ENCODE results near the gene HTR4.

HTR4 gene

DNA sequence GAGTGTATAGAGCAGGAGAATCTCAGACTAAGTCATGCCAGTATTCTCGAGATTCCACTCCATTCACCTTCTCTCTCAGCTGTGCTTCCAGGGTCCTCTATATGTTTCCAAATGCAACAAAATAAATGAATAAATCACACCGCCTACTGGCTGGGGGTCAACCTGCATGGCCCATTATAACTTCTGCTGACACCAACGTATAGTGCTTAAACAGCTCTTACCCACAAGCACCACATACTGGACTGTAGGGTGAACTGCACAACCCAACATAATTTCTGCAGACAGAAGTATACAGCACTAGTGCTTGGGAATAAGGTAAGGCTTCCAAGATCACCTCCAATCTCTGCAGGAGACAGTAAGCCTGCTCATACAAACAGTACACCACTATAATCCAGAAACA is 33.1 kb upstream of the HTR4 start:
- H3K36me3 ChIP-seq (ENCODE audit: insufficient read depth, low read length) = no peaks in the 10 kb centered on the region

GRCh38 chr5:148686660-148687059 is 32.3 kb upstream of the HTR4 start:
- no peaks in the 10 kb centered on the region for H3K9me2 ChIP-seq (replicated peaks; ENCODE audit: low read depth, low read length)
- no peaks in the 10 kb centered on the region for H3K79me2 ChIP-seq (ENCODE audit: insufficient read depth, low read length)
- no peak for TF ChIP-seq CTCF (conservative IDR thresholded peaks at IDR 0.05; ENCODE audit: low read length)
- no peak overlapping the region for H2AFZ ChIP-seq (ENCODE audit: low read length)
- no peaks in the 10 kb centered on the region for H3K9me3 ChIP-seq (ENCODE audit: insufficient read depth, low read depth, low read length)
- H4K20me1 ChIP-seq (ENCODE audit: insufficient read depth, low read length, poor library complexity, severe bottlenecking) = no peaks in the 10 kb centered on the region
- H3K36me3 ChIP-seq (ENCODE audit: insufficient read depth, low read length) = no peaks in the 10 kb centered on the region
- no peaks in the 10 kb centered on the region for H3K27me3 ChIP-seq (ENCODE audit: insufficient read depth, low read length, poor library complexity, severe bottlenecking)
- H3K4me2 ChIP-seq (ENCODE audit: low read depth, low read length, poor library complexity, severe bottlenecking) = no peak overlapping the region
- H3K4me1 ChIP-seq (ENCODE audit: insufficient read depth, low read length, poor library complexity, severe bottlenecking) = no peaks in the 10 kb centered on the region
- H3K9ac ChIP-seq (ENCODE audit: low read depth, low read length, poor library complexity, severe bottlenecking) = no peak overlapping the region
- H3F3A ChIP-seq (ENCODE audit: low read depth) = no peaks in the 10 kb centered on the region
- no peak overlapping the region for H3K4me3 ChIP-seq (ENCODE audit: low read length, poor library complexity, severe bottlenecking)

More for the DNA sequence above, 33.1 kb upstream of the HTR4 start:
- no peaks in the 10 kb centered on the region for H3K4me1 ChIP-seq (ENCODE audit: insufficient read depth, low read length, poor library complexity, severe bottlenecking)
- H3F3A ChIP-seq (ENCODE audit: low read depth) = no peaks in the 10 kb centered on the region
- H2AFZ ChIP-seq (ENCODE audit: low read length) = no peak overlapping the region
- H3K79me2 ChIP-seq (ENCODE audit: insufficient read depth, low read length) = no peaks in the 10 kb centered on the region
- H3K4me2 ChIP-seq (ENCODE audit: low read depth, low read length, poor library complexity, severe bottlenecking) = no peak overlapping the region
- H3K9ac ChIP-seq (ENCODE audit: low read depth, low read length, poor library complexity, severe bottlenecking) = no peak overlapping the region
- no peaks in the 10 kb centered on the region for H3K27me3 ChIP-seq (ENCODE audit: insufficient read depth, low read length, poor library complexity, severe bottlenecking)
- H3K9me3 ChIP-seq (ENCODE audit: insufficient read depth, low read depth, low read length) = no peaks in the 10 kb centered on the region
- TF ChIP-seq CTCF (conservative IDR thresholded peaks at IDR 0.05; ENCODE audit: low read length) = peak; percentile 89
- TF ChIP-seq EZH2phosphoT487 (IDR thresholded peaks at IDR 0.05; ENCODE audit: borderline replicate concordance) = no peak
- no peaks in the 10 kb centered on the region for H3K9me2 ChIP-seq (replicated peaks; ENCODE audit: low read depth, low read length)
- H3K4me3 ChIP-seq (ENCODE audit: low read length, poor library complexity, severe bottlenecking) = no peak overlapping the region
- H4K20me1 ChIP-seq (ENCODE audit: insufficient read depth, low read length, poor library complexity, severe bottlenecking) = no peaks in the 10 kb centered on the region

DNA sequence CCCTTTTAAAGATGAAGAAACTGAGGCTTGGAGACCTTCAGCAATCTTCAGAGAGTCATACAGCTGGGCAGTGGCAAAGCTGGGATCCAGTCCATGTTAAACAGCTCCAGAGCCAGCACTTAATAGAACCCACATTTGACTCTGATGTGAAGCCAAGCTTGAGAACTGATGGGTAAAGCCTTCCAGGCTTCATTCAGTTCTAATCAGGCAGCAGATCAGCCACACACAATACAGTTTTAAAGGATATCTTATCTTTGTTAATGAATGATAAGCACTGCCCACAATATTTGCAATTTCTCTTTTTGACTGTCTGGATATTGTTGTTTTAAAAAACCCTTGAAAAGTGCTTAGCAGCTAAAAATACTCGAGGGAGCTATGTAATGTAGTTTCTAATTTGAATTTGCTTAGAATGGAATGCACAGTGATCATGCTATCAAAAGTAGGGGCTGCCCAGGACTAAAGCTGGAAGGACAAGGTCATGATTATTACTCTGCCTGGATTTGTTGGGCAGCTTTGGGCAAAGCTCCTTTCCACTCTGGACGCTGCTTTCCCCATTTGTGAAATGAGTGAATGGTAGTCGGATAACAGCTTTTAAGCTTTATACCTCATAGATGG is 31.3 kb upstream of the HTR4 start:
- Histone ChIP-seq H3K9ac (ENCODE audit: low read depth, low read length, poor library complexity, severe bottlenecking) (no peak overlapping the region), H3K79me2 (ENCODE audit: insufficient read depth, low read length) (no peaks in the 10 kb centered on the region), H4K20me1 (ENCODE audit: insufficient read depth, low read length, poor library complexity, severe bottlenecking) (no peaks in the 10 kb centered on the region), H3K36me3 (ENCODE audit: insufficient read depth, low read length) (no peaks in the 10 kb centered on the region), H3F3A (ENCODE audit: low read depth) (no peaks in the 10 kb centered on the region), H3K4me3 (ENCODE audit: low read length, poor library complexity, severe bottlenecking) (no peak overlapping the region), H3K9me2 (replicated peaks; ENCODE audit: low read depth, low read length) (no peaks in the 10 kb centered on the region), H2AFZ (ENCODE audit: low read length) (no peak overlapping the region), H3K9me3 (ENCODE audit: insufficient read depth, low read depth, low read length) (no peaks in the 10 kb centered on the region), H3K4me1 (ENCODE audit: insufficient read depth, low read length, poor library complexity, severe bottlenecking) (no peaks in the 10 kb centered on the region), H3K27me3 (ENCODE audit: insufficient read depth, low read length, poor library complexity, severe bottlenecking) (no peaks in the 10 kb centered on the region), H3K4me2 (ENCODE audit: low read depth, low read length, poor library complexity, severe bottlenecking) (no peak overlapping the region)
- TF ChIP-seq EZH2phosphoT487 (IDR thresholded peaks at IDR 0.05; ENCODE audit: borderline replicate concordance) (no peak), CTCF (conservative IDR thresholded peaks at IDR 0.05; ENCODE audit: low read length) (no peak)
